Caco-2 (cell line): Measurements from ENCODE around the gene LAP3. TPM values are rescaled to one million over a fixed set of nuclear protein-coding genes. Genes with fewer than 3 reads are reported as not detected.

Source experiments
- BruUV-seq: library from RNA; stranded (reverse); fragments of 400-500 nt; replicated peaks from 2 replicates; lab custom pipeline; 2021; lab: Mats Ljungman, UMichigan
- CTCF ChIA-PET: fragments of 300-600 bp; sonication (Branson Sonifier 250); formaldehyde crosslinking; loops from one replicate; lab custom pipeline; 2022; ENCODE audit warnings: antibody characterized with exemption; lab: Charles Lee
- POLR2A ChIA-PET: fragments of 300-600 bp; sonication (Branson Sonifier 250); formaldehyde crosslinking; loops from one replicate; lab custom pipeline; 2022; ENCODE audit warnings: antibody characterized with exemption; lab: Charles Lee
- DNase-seq, 2 experiments: peaks; one replicate each; pipeline versions ENCODE4 v3.0.0 to v3.0.0-alpha.2; 2020 to 2022
- H3K27me3 ChIP-seq: replicated peaks from 2 replicates; pipeline ENCODE4 v1.6.0; 2011; ENCODE audit warnings: low read length; ENCODE audit not compliant: control insufficient read depth, insufficient read depth
- H3K36me3 ChIP-seq: 2 replicates; pipeline ENCODE4 v1.5.1; 2011; ENCODE audit warnings: low read length; ENCODE audit not compliant: control insufficient read depth, insufficient read depth
- H3K4me1 ChIP-seq: fragments of 250-450 bp; sonication (Bioruptor Pico); 2 replicates; pipeline ENCODE4 v1.5.1; 2020; ENCODE audit warnings: mild to moderate bottlenecking
- H3K4me3 ChIP-seq: 2 replicates; pipeline ENCODE4 v1.5.1; 2011; ENCODE audit warnings: low read depth, mild to moderate bottlenecking, control low read depth, low read length
- H3K9me3 ChIP-seq: fragments of 250-450 bp; sonication (Bioruptor Pico); 2 replicates; pipeline ENCODE4 v1.5.1; 2020; ENCODE audit warnings: mild to moderate bottlenecking, moderate library complexity
- H3K27ac Mint-ChIP-seq: one replicate; pipeline ENCODE4 v1.8.0; 2022; ENCODE audit warnings: mixed read lengths; ENCODE audit not compliant: unreplicated experiment
- H3K27me3 Mint-ChIP-seq: one replicate; pipeline ENCODE4 v1.8.0; 2022; ENCODE audit warnings: mixed read lengths; ENCODE audit not compliant: insufficient read depth, unreplicated experiment
- H3K36me3 Mint-ChIP-seq: one replicate; pipeline ENCODE4 v1.8.0; 2022; ENCODE audit warnings: mild to moderate bottlenecking, mixed read lengths; ENCODE audit not compliant: insufficient read depth, unreplicated experiment
- H3K4me1 Mint-ChIP-seq: one replicate; pipeline ENCODE4 v1.8.0; 2022; ENCODE audit warnings: low read depth, mixed read lengths; ENCODE audit not compliant: unreplicated experiment
- H3K4me3 Mint-ChIP-seq: one replicate; pipeline ENCODE4 v1.8.0; 2022; ENCODE audit warnings: mild to moderate bottlenecking, moderate library complexity, mixed read lengths; ENCODE audit not compliant: unreplicated experiment
- H3K9me3 Mint-ChIP-seq: one replicate; pipeline ENCODE4 v1.8.0; 2022; ENCODE audit warnings: mixed read lengths; ENCODE audit not compliant: unreplicated experiment
- CTCF ChIP-seq, 2 experiments: fragments of 200-600 bp in 1 of 2; IDR thresholded peaks; 1 replicate in 1 of 2; 2 replicates in 1 of 2; pipeline versions ENCODE4 v1.5.1 to v1.8.0; 2011 to 2022; ENCODE audit warnings: antibody characterized with exemption in 1 of 2, control low read depth in 1 of 2, inconsistent platforms in 1 of 2, low read depth in 1 of 2, low read length in 1 of 2, mild to moderate bottlenecking in 1 of 2, moderate library complexity in 1 of 2; ENCODE audit not compliant: insufficient read depth in 1 of 2, severe bottlenecking in 1 of 2, unreplicated experiment in 1 of 2
- intact Hi-C: fragments of 100-400 bp; cut with micrococcal nuclease; formaldehyde crosslinking; loops from one replicate; pipeline ENCODE4 v1.10.0; 2022; ENCODE audit not compliant: unreplicated experiment
- total RNA-seq: library from RNA; stranded (reverse); gene quantifications from 2 replicates; pipeline ENCODE4 v1.2.3, GENCODE V29; 2022

Gene LAP3
- total RNA-seq, 1 experiment from 2014 or later, result 62.7 TPM

GRCh38 chr4:17630228-17630627 lies 53.2 kb downstream of the LAP3 start:
- Mint-ChIP-seq H3K36me3 (peaks cover 69% of the 10 kb centered on the region), H3K27me3 (no peaks in the 10 kb centered on the region), H3K4me3 (no peak overlapping the region), H3K27ac (no peak overlapping the region), H3K4me1 (no peaks in the 10 kb centered on the region), H3K9me3 (no peaks in the 10 kb centered on the region)
- TF ChIP-seq CTCF (IDR thresholded peaks at IDR 0.05; ENCODE audit: insufficient read depth in 1 of 2, low read depth in 1 of 2, low read length in 1 of 2, severe bottlenecking in 1 of 2, unreplicated experiment in 1 of 2), result no peak
- peaks cover 1% of the 10 kb centered on the region; the same call in 1 of the 2 replicates for H3K36me3 ChIP-seq
- intact Hi-C loops, result no loop called here
- no TSS peak for BruUV-seq
- no peaks in the 10 kb centered on the region for H3K4me1 ChIP-seq
- no peak overlapping the region for H3K4me3 ChIP-seq
- no peak for DNase-seq
- ChIA-PET POLR2A (no interaction called here), CTCF (no interaction called here)
- no peaks in the 10 kb centered on the region for H3K27me3 ChIP-seq
- no peaks in the 10 kb centered on the region for H3K9me3 ChIP-seq

- Histone ChIP-seq H3K9me3 (no peaks in the 10 kb centered on the region), H3K36me3 (no peaks in the 10 kb centered on the region), H3K27me3 (no peaks in the 10 kb centered on the region), H3K4me1 (no peaks in the 10 kb centered on the region), H3K4me3 (no peak overlapping the region)
- Mint-ChIP-seq H3K27ac (no peak overlapping the region), H3K9me3 (no peaks in the 10 kb centered on the region), H3K4me1 (no peaks in the 10 kb centered on the region), H3K4me3 (no peak overlapping the region), H3K27me3 (no peaks in the 10 kb centered on the region), H3K36me3 (peaks cover 49% of the 10 kb centered on the region)
- TF ChIP-seq CTCF (IDR thresholded peaks at IDR 0.05; ENCODE audit: insufficient read depth in 1 of 2, low read depth in 1 of 2, low read length in 1 of 2, severe bottlenecking in 1 of 2, unreplicated experiment in 1 of 2), result no peak
- intact Hi-C loops, result no loop called here
- no peak for DNase-seq
- BruUV-seq, result no TSS peak
- CTCF ChIA-PET, result no interaction called here
- POLR2A ChIA-PET, result no interaction called here
These were observed 56.6 kb downstream of the LAP3 start for GRCh38 chr4:17633600-17633999.

- H3K27ac Mint-ChIP-seq, result no peak overlapping the region
- no peak for TF ChIP-seq CTCF (IDR thresholded peaks at IDR 0.05; ENCODE audit: insufficient read depth in 1 of 2, low read depth in 1 of 2, low read length in 1 of 2, severe bottlenecking in 1 of 2, unreplicated experiment in 1 of 2)
- no peaks in the 10 kb centered on the region for H3K27me3 Mint-ChIP-seq
- no peaks in the 10 kb centered on the region for H3K4me1 ChIP-seq
- POLR2A ChIA-PET, result no interaction called here
- H3K4me1 Mint-ChIP-seq, result no peaks in the 10 kb centered on the region
- no peak overlapping the region for H3K4me3 Mint-ChIP-seq
- H3K4me3 ChIP-seq, result no peak overlapping the region
- CTCF ChIA-PET, result no interaction called here
- no peaks in the 10 kb centered on the region for H3K9me3 ChIP-seq
- no peaks in the 10 kb centered on the region for H3K27me3 ChIP-seq
- H3K9me3 Mint-ChIP-seq, result no peaks in the 10 kb centered on the region
- H3K36me3 Mint-ChIP-seq, result peaks cover 43% of the 10 kb centered on the region
- no peaks in the 10 kb centered on the region for H3K36me3 ChIP-seq
- BruUV-seq, result no TSS peak
- intact Hi-C loops, result loop anchor here (5.0 kb wide), 2 partner anchors 152 to 957 kb away; no protein-coding TSS in a partner anchor
- DNase-seq, result no peak
These were observed 58.1 kb downstream of the LAP3 start for GRCh38 chr4:17635056-17635455.
